RKO (cell line): ENCODE results near the gene KIFC1.

Source experiments
- DNase-seq: peaks from one replicate; pipeline ENCODE4 v3.0.0-alpha.2; 2016; ENCODE audit warnings: low spot score

The KIFC1 gene

DNA sequence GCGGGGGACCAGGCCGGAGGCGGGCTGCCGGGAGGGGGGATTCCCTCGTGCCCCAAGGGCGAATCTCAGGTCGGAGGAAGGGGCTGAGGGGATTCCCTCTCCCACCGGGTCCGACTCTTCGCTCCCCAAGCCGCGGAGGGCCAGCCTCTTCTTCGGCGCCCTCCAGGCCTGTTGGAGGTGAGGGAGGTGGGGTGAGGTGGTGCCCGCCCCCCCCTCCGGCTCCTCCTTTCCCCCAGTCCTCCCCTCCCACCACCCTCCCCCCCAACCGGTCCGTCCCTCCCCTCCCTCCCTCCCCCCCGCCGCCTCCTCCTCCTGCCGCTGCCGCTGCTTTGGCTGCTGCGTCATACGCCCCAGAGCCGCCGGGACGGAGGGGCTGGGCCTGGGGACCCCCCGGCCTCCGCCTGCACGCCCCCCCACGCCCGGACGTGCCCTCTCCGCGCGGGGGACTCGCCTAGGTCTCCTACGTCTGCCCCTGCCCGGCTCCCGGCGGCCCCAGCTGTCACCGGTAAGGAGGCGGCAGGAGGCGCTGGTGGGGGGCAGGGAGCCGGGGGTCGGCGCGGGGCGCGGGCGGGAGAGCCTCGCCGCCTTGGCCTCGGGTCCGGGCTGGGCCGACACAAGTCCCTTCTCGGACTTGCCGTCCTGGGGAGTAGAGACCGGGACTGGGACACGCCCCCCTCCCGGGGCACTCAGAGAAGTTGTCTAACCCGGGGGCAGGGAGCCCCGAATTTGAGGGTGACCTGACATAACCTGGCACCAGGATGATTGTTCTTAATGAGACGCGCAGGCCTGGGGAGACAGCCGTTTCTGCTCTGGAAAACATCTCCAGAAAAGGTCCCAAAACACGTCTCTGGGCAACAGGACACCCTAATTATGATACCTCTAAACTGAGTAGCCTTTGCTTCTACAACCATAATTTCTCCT is 19.3 kb downstream of the KIFC1 start, which contains the start of gene PHF1:
Gene PHF1, plus strand, starts transcription at position 304 of the 921 bp plus-strand sequence. CDS start 1,250 bp downstream, outside the sequence.
- peak; percentile 79 for DNase-seq

DNA sequence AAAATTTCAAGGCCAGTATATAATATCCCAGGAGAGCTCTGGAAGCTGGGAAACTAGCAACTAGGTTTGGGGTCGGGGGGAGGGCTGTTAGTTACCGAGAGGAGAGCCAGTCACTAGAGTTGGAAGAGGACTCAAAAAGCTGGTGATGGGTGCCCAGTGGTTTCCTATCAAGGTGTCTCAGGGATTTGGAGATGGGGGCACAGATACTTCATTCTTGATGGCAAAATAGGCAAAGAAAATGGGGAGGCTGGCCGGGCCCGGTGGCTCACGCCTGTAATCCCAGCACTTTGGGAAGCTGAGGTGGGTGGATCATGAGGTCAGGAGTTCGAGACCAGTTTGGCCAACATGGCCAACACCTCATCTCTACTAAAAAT is 20.0 kb downstream of the KIFC1 start:
- no peak for DNase-seq

DNA sequence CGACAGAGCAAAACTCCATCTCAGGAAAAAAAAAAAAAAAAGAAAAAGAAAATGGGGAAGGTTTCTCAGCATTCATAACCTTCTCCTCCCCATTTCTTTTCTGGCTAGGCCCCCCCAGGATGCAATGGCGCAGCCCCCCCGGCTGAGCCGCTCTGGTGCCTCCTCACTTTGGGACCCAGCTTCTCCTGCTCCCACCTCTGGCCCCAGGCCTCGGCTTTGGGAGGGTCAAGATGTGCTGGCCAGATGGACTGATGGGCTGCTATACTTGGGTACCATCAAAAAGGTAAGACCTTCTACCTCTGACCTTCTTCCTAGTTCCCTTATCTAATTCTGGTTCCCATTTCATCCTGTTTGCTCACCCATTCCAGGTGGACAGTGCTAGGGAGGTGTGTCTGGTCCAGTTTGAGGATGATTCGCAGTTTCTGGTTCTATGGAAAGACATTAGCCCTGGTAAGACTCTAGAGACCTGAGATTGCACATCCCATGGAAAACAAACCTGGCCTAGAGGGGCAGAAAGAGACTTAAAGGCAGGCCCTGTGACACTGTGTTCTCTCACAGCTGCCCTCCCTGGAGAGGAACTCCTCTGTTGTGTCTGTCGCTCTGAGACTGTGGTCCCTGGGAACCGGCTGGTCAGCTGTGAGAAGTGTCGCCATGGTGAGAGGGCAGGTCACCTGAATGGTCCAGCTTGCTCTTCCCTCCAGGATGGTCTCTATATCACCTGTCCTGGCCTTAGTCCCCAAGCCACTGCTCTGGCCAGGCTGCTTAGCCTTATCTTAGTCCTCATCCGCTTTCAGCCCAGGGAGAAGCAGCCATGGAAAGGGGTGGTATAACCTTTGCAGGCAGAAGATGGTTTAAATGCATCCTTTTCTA is 20.8 kb downstream of the KIFC1 start:
- no peak for DNase-seq

DNA sequence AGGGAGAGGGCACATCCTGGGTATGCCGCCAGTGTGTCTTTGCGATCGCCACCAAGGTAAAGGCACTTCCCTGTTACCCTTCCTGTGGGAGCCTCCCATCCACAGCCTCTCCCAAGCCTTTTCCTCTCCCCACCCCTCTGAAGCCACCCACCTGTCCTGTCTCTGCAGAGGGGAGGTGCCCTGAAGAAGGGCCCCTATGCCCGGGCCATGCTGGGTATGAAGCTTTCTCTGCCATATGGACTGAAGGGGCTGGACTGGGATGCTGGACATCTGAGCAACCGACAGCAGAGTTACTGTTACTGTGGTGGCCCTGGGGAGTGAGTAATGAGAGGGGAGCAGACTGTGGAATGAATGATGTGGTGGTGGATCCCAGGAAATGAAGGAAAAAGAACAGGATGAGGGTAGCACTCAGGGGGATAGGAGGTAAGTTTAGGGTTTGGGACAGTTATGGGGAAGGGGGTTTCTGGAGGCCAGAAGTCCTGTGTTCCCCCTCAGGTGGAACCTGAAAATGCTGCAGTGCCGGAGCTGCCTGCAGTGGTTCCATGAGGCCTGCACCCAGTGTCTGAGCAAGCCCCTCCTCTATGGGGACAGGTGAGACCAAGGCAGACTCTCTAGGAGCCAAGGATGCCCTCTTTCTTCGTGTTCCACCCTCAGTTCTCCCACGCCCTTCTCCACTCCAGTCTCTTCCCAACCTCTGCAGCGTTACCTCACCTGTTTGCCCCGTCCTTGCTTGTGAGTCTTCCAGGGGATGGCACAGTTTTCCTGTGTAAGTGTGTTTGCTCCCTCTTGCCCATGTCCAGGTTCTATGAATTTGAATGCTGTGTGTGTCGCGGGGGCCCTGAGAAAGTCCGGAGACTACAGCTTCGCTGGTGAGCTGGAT is 21.9 kb downstream of the KIFC1 start:
- DNase-seq: no peak

DNA sequence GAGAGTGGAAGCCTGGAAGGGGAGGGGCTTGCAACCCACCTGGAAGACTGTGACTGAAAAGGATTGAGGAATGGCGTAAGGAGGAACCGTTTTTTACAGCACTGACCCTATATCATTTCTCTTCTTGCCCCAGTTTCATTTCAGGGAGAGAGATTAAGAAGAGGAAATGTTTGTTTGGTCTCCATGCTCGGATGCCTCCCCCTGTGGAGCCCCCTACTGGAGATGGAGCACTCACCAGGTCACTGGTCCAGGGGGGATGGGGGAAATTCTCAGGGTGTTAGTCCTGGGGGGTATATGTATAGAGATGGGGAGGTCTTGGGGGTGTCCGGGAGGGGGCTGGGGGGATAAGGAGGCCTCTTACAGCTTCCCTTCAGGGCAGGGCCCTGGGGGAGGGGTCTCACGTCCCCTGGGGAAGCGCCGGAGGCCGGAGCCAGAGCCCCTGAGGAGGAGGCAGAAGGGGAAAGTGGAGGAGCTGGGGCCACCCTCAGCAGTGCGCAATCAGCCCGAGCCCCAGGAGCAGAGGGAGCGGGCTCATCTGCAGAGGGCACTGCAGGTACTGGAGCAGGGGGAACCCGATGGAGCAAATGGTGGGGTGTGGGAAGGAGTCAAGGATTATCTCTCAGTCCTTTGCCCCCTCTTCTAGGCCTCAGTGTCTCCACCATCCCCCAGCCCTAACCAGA is 23.1 kb downstream of the KIFC1 start:
- DNase-seq: no peak

DNA sequence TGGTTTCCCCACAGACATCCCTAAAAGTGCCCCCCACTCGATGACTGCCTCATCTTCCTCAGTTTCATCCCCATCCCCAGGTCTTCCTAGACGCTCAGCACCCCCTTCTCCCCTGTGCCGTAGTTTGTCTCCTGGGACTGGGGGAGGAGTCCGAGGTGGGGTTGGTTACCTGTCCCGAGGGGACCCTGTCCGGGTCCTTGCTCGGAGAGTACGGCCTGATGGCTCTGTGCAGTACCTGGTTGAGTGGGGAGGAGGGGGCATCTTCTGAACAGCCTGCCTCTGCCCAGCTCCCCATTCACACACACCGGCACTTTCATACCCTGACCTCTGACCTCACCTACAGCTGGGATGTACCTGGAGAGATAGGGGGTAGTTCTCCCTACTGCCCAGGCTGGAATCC is 24.2 kb downstream of the KIFC1 start:
- no peak for DNase-seq

DNA sequence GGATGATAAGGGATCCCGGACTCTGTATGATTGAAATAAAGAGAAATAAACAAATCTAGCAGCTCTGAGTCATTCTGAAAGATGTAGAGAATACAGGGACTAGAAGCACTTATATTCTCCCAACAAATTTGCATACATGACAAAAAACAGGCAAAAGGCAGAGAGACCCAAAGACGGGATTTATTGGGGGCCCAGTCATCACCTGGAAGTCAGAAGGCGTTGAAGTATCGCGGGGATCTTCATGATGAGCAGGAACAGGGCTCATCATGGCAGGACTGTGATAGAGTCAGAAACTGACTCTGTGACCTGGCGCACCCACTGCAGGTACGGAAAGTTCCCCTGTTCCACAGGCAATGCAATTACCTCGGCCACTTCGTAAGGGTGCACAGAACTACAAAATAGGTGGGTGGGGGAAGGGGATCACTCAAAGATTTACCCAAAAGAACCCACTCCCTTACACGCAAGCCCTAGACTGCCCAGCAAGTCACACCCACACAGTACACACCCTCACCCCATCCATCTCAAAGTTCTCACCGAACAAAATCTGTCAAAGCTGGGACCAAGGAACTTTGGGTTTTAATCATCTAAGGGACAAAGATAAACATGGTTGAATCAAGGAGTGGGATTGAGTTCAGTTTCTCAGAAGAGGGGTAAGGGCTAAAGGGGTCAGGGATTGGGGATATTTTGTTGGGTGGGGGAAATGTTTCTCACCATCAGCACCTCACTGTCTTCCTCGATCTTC is 24.9 kb downstream of the KIFC1 start:
- no peak for DNase-seq

DNA sequence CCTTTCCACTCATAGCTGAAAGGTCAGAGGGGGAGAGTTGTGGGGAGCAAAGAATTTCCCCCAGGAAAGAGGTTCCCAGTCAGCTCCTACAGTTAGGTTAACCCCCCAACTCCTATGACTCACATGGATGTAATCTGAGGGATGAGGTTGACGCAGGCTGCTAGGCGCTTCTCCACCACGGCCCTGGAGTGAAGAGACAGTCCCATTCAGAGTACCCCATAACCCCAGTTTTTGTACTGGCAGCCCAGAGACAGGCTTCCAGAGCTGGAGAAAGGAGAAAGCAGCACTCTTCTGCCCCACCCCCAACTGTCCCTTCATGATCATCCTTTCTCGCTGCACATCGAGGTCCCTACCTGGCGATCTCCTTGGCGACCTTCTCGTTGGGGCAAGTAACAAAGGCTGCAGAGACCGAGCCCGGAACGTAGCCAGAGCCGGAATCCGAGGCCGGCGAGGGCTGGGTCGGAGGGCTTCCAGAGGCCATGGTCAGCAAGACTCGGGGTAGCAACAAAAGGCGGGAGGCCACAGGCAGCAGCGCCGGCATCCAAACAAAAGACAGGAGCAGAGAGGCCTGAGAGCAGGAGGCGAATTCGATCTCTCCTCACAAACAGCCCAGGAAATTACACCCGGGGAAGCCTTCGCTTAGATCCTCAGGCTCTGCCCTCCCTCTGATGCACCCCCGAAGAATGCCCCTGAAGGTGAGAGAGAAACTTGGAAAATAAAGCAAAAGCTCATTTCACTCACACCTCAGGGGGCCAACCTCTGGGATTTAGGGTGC is 25.7 kb downstream of the KIFC1 start:
- peak; percentile 89 for DNase-seq

DNA sequence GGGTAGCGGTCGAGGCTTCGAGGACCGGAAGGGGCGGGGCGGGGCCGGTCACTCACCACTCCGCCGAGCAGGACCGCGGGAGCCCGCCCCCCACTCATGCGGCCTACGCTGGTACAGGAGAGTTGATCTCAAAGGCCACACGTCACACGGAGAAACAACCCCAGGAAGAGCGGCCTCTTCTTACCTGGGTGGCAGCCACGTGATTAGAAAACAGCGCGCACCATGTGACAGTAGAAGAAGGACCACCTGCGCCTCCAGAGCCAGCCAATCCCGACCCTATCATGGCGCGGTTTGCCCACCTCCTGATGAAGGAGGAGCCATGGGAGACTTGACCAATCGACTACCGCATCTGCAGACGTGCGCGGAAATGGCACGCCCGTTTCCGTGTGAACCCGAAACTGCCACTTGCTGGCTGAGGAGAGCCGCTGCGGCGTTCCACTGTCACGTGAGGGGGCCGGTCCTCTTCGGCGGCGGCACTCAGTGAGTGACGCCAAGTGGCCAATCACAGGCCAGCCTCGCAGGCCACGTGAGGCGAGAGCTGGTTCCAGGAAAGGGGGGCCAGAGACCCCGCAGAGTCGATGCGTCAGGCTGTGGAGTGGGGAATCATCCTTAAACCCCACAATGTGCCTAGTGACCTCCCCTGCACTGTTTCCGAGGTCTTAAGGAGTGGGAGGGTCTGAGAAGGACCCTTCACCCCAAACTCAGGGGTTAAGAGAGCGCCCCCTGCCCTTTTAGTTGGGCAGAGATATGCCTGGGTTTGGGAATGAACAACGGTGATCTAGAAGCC is 26.5 kb downstream of the KIFC1 start, which contains the start of gene CUTA:
Gene CUTA, minus strand, starts transcription at position 205 of the 787 bp plus-strand sequence. Its CDS starts 107 bp downstream, at position 98.
- peak; percentile 100 for DNase-seq

DNA sequence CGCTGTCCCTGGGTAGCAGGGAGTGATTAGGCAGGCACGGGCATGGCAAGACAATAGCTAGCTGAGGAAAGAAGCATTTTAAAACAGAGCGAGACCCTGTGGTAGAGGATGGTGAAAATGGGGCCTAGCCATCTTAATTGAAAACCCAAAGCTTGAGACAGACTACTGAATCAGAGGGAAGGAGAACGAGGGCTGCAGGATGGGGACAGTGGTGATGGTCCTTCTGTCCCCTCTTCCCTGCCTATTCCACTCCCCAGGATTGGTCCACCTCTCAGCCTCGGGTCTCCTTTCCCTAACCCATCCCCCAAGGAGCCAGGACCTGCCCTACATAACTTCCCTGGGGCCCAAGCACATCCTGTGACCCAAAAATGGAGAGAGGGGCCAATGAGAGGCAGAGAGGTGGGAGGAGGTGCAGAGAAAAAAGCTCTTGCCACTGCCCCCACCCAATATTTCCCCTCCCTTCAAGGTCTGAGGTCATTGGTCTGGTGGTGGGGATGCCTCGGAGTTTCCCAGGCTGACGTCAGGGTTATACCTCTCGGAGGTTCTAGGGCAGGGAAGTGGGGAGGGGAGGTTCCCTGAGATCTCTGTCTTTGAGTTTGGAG is 27.2 kb downstream of the KIFC1 start:
- DNase-seq: no peak

DNA sequence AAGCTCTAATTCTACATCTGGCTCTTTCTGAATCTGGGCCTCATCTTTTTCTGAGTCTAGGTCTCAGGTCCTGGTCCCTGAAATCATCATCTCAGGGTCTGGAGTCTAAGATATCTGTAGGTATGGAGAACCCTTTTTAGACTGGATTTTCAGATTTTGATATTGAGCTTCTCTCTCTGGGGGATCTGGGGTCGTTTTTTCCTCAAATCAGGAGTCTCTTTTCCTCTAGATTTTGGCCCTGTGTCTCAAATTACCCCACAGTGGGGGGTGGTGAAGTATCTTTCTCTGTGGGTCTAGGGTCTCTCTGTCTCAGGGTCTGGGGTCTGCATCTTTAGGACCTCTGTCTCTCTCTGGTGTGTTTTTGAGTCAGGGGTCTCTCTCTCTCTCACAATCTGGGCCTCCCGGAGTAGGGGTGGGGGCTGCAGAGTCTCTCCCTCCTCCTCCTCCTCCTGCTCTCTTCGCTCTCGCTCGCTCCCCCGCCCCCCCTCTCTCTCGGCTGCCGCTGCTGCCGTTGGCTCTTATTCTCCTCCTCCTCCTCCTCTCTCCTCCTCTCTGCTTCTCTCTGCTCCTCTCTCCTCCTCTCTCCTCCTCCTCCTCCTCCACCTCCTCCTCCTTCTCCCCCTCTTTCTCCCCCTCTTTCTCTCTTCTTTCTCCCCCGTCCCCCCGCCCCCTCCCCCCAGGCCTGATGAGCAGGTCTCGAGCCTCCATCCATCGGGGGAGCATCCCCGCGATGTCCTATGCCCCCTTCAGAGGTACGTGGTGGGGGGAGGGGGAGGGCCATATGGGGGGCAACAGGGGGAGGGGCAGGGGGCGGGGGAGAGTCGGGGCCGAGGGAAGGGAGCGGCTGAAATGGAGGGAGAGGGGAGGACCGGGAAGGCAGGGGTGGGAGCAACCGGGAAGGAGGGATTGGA is 28.2 kb downstream of the KIFC1 start, which contains the start of gene SYNGAP1:
Gene SYNGAP1, plus strand, starts transcription at position 486 of the 911 bp plus-strand sequence. Its CDS starts 200 bp downstream, at position 686.
- DNase-seq: no peak

DNA sequence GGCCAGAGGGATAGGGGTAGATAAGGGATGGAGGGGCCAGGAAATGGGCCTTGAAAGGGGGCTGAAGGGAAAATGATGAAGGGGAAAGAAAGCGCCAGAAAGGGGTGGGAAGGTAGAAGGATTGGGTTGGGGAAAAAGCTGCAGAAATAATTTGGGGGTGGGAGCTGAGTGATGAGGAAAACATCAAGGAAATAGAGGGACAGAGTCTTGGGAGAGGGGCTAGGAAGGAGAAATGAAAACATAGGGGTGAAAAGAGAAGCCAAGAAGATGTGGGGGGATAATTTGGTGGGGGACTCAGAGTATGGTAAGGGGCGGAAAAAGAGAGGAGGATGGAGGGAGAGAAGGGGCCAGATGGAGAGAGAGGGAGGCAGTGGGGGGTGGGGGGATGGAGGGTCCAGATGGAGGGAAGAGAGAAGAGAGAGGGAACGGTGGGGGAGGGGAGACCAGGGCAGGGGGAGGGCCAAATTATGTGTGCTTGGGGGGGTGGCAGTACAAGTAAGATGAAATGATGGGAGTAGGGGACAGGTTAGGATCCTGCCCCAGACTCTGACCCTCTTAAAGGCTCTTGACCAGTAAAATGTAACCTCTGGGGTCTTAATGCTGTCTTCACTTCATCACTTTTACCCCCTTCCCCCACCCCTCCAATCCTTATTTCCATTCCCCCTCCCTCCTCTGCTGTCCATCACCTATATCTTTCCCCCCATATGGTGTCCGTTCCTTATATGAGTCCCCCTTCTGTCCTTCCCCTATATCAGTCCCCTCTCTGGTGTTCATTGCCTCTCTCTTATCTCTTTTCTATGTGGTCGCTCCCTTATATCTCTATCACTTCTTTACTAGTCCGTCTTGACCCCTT is 29.1 kb downstream of the KIFC1 start:
- DNase-seq: no peak

DNA sequence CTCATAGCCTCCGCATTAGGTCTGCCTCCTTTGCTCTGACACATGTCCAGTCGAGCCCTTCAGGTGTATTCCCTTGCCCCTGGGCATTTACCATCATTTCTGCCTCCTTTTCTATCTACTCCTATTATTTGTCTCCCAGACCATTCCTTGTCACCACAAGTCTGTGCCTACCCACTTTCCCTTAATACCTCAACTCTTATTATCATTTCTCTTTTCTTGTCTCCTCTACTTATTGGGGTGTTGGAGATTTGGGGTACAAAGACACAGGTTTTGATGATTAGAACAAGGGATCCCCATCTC is 29.7 kb downstream of the KIFC1 start:
- no peak for DNase-seq

DNA sequence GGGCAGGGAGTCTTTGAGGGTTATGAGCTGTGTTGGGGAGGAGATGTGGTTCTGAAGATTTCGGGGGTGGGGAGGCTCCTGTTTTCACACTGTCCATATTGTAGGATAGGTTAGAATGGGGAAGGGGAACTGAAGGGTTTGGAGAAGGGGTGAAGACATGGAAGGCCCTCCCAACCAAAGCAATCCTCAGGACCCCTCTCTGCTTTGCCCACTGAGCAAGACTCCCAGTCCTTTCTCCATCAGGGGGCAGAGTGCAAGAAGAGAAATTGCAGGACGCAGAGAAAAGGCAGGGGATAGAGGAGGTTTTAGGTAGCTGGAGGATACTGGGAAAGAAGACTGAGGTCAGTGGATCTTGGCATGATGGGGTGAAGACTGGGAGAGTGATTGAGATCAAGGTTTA is 32.2 kb downstream of the KIFC1 start:
- DNase-seq: no peak

DNA sequence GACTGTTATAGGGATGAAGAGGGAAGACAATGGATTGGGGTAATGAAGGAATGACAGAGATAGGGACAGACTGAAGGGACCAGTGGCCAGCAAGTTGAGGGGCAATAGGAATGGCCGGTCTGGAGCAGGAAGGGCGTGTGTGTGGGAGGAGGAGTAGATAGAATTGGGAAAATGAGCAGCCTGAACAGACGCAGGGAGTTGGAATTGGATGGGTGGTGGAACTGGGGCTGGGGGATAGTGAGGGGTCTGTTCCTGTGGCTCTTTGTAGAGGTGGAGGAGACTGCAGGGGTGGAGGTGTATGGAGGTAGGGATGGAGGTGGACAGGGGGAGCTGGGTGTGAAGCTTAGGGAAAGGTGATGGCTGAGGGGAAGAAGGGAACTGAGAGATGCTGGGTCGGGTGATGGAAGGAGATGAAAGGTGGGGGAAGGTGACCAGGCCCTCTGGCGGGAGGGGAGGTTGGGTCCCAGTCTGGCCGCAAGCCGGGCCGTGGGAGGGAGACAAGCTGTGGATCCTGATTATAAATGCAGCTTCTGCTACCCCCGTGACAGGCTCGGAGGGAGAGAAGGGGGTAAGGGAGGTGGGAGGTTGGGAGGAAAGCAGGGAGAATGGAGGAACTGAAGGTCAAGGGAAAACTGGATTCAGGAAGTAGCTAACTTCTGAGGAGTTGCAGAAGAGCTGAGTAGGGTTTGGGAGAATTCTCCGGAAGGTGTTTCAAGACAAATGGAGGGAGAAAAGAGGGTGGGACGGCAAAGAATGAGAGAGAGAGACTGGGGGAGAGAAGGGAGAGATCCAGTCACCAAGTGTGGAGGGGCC is 33.4 kb downstream of the KIFC1 start:
- DNase-seq: no peak
